ENCODE data around the gene KRT75. TPM values are rescaled to one million over a fixed set of nuclear protein-coding genes. Genes with fewer than 3 reads are reported as not detected.

KRT75 gene
- polyA plus RNA-seq, 1 donor from 2014 or later = not detected

DNA sequence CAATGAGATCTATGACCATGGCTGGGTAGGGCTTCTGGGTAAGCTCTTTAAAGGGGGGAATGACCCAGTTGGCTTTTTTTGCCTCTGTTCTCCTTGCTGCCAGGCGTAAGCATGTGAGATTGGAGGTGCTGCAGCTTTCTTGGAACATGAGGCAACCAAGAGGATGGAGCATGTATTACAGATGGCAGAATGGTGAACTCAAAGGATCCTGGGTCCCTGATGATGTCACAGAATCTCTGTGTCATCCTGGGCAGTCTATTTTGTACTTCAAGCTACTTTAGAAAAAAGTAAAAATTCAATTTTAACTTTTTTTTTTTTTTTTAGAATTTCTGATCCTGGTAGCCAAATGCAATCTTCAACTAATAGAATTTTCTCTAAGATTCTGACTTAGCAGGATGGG lies 36.0 kb downstream of the KRT75 start:
- H3K4me3 Mint-ChIP-seq = no peak overlapping the region
- H3K9me3 Mint-ChIP-seq = peaks cover 0 to 2% (median 0%) of the 10 kb centered on the region in 3 donors
- peaks cover 14% of the 10 kb centered on the region for H3K27me3 Mint-ChIP-seq
- H3K27ac Mint-ChIP-seq = no peak overlapping the region
- no peaks in the 10 kb centered on the region for H3K4me1 Mint-ChIP-seq
- no peaks in the 10 kb centered on the region for H3K36me3 Mint-ChIP-seq

DNA sequence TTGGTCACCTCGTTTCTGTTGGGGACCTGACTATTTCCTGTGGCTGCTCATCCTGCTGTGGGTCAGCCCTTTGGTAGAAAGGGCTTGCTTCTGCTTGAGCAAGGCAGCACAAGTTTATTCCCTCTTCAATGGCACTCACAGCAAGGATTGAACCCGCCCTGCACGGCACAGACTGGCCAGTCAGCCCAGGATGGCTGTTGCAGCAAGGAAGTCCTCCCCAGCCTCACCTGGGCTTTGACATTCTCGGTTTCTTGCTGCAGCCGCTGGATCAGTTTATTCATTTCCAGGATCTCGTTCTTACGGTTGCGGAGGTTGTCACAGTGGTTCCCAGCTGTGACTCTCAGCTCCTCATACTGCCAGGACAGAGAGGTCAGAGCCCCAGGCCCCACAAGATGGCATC lies 37.5 kb downstream of the KRT75 start:
- no peak overlapping the region for H3K27ac Mint-ChIP-seq
- no peaks in the 10 kb centered on the region for H3K4me1 Mint-ChIP-seq
- H3K27me3 Mint-ChIP-seq = peaks cover 15% of the 10 kb centered on the region
- no peak overlapping the region for H3K4me3 Mint-ChIP-seq
- H3K9me3 Mint-ChIP-seq = peaks cover 0 to 2% (median 0%) of the 10 kb centered on the region in 3 donors
- no peaks in the 10 kb centered on the region for H3K36me3 Mint-ChIP-seq

DNA sequence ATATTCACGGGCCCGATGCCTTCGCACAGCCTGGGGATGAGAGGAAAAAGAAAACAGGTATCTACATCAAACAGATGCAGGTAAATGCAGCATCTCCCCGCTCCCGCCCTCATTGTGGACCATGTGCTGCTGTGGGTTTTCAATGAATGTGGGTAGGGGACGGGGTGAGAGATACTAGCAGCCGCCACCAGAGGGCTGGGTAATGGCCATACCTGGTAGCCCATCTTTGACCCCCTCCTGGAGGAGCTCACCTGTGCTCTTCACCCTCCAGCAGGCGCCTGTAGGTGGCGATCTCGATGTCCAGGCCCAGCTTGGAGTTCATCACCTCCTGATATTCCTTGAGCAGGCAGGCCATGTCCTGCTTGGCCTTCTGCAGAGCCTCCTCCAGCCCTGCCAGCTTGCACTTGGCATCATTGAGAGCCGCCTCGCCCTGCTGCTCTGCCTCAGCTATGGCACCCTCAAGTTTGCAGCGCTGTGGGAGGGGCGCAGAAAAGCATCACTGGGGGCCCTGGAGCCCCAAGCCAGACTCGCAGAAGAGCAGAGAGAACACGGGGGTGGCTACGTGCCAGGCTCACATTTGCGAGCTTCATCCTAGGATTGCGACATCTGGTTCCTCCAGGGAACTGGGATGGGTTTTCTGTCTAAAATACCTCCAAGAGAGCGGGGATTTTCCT lies 38.3 kb downstream of the KRT75 start:
- Mint-ChIP-seq H3K9me3 (peaks cover 0 to 2% (median 0%) of the 10 kb centered on the region in 3 donors), H3K4me1 (no peaks in the 10 kb centered on the region), H3K4me3 (no peak overlapping the region), H3K27ac (peak overlapping the region in 1 of 3 donors; percentile 71), H3K36me3 (no peaks in the 10 kb centered on the region), H3K27me3 (peaks cover 15% of the 10 kb centered on the region)

DNA sequence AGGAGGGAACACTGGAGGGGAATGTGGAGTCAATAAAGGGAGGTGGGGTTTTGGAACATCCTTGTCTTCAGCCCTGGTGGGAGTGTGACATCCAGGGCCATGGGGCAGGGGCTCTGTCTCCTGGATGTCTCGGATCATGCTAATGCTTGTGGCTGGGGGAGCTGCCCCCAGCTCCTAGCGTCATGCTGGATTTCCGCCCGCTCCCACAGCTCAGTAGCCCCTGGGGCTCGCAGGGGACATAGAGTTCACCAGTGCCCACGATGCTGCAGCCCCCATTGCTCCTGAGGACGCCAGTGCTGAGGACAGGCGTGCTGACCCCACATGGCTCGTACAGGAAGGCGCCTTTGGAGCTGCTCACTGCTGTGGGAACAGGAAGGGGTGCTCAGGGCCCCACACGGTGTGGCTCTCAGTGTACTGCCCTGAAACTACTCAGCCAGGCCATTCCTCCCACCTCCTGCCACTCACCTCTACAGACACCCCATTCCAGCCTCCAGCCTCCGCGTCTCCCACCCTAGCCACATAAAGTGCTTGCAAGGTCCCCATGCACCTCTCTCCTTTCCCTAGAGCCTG lies 39.2 kb downstream of the KRT75 start:
- peaks cover 15% of the 10 kb centered on the region for H3K27me3 Mint-ChIP-seq
- H3K9me3 Mint-ChIP-seq = peaks cover 0 to 2% (median 0%) of the 10 kb centered on the region in 3 donors
- H3K4me3 Mint-ChIP-seq = no peak overlapping the region

DNA sequence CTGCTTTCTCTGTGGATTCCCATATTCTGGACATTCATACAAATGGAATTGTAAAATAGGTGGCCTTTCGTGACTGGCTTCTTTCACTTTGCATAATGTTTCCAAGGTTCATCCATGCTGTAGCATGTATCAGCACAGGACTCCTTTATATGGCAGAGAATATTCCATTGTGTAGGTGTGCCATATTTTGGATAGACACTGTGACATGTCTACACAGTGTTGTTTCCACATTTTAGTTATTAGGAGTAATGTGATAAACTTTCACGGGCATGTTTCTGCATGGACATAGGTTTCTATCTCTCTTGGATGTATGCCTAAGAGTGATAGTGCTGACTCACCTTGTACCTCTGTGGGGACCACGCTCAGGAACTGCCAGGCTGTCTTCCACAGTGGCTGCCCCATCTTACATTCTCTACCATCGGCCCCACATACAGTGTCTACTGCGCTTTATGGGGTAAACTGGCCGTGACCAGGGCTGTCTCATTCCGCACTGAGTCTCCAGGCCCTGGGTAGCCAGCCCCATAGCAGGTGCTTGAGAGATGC lies 41.6 kb downstream of the KRT75 start:
- H3K36me3 Mint-ChIP-seq = no peaks in the 10 kb centered on the region

More for the DNA sequence above, 39.2 kb downstream of the KRT75 start:
- no peak overlapping the region for H3K27ac Mint-ChIP-seq
- no peaks in the 10 kb centered on the region for H3K36me3 Mint-ChIP-seq
- H3K4me1 Mint-ChIP-seq = no peaks in the 10 kb centered on the region

DNA sequence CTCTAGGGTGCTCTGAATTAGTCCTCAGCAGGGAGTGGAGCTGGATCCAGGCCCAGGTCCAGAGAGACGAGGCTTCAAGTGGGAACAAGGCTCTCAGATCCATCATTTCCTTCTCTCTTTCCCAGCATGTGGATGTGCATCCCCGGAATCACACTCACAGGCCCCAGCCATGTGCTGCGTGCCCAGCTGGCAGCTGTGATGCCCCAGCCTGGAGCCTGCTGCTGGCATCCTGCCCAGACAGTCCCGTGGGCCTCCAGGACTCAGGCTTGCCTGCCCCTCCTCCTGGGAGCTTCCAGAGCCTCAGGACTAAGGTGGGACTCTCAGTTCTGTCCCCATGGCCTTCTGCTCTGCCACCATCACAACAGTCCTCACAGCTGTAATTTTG lies 42.6 kb downstream of the KRT75 start:
- peaks cover 11% of the 10 kb centered on the region for H3K27me3 Mint-ChIP-seq
- H3K4me1 Mint-ChIP-seq = no peaks in the 10 kb centered on the region
- no peaks in the 10 kb centered on the region for H3K36me3 Mint-ChIP-seq
- no peak overlapping the region for H3K27ac Mint-ChIP-seq
- H3K4me3 Mint-ChIP-seq = no peak overlapping the region
- H3K9me3 Mint-ChIP-seq = no peaks in the 10 kb centered on the region

More for the DNA sequence above, 41.6 kb downstream of the KRT75 start:
- Mint-ChIP-seq H3K27ac (no peak overlapping the region), H3K4me1 (no peaks in the 10 kb centered on the region), H3K4me3 (no peak overlapping the region), H3K9me3 (no peaks in the 10 kb centered on the region), H3K27me3 (peaks cover 11% of the 10 kb centered on the region)

DNA sequence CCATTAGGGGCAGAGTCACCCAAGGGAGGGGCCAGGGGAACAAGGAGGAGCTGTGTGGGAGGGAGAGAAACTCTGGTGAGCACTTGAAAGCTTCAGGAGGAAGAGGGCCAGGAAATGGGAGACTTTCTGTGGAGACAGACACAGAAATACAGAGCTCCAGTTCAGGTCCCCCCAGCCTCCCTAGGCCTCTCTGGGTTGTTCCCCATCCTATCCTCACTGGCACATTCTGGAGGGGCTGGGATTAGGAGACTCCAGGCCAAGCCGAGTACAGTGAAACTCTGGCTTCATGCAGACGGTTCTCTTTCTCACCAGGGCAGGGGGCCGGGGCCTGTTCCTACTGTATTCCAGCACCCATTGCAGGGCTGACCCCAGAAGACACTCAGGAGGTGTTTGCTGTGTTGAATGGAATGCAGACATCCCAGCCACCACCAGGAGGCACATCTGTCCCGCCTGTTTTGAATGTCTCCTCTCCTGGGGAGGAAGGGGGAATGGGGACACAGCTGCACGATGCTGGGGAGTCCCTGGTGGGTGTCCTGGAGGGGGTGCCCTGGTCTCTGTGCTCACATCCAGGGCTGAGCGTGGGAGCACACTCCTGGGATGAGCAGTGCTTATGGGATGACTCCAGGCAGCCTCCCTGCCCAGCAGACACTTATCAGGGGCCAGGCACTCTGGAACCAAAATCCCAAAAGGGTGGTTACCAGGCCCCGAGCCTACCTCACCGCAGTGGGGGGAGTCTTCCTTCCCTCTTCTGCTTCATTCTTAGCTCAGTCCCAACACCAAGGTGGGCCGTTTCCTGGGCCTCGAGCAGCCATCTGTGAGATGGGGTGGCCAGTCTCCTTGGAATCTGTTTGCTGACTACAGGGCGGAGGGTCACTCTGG lies 43.2 kb downstream of the KRT75 start:
- no peak overlapping the region for H3K4me3 Mint-ChIP-seq
- H3K27me3 Mint-ChIP-seq = peaks cover 10% of the 10 kb centered on the region
- no peaks in the 10 kb centered on the region for H3K9me3 Mint-ChIP-seq
- no peaks in the 10 kb centered on the region for H3K36me3 Mint-ChIP-seq
- H3K27ac Mint-ChIP-seq = no peak overlapping the region
- H3K4me1 Mint-ChIP-seq = no peaks in the 10 kb centered on the region

DNA sequence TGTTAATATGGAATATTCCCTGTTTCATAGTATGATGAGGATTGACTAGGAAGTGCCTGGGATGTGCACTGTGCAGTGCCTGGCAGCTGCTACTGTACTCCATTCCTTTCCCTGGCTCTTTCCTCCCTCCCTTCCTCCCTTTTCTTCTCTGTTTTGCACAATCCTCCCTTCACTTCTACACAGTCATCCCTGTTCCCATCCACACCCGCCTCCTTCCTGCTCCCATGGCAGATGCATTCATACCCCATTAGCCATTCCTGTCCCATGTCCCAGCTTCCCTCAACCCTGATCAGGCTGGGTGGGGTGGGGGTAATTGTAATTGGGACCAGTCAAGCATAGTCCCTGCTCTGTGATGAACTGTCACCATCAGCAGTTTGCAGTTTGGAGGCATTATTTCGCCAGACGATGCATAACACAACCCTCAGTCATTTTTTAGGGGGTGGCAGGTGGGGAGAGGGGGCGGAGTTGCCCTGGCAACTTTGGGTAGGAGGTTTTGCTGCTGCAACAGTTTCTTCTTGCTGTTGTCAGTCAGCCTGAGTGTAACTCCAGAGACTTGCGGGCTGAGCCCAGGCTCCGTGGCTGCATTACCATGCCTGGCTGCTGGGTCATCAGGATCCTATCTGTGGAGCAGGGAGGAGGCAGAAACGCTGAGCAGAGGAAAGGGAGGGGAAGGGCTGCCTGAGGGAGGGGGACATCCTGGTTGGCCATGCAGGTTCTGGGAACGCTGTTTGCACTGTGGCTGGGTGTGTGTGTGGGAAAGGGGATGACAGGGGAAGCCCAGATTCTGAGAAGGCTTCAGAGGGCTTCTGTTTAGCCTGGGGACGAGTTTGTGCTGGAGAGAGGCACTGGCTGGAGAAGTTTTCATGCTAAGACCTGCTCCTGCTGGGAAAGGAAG lies 44.6 kb downstream of the KRT75 start:
- H3K4me3 Mint-ChIP-seq = no peak overlapping the region
- H3K9me3 Mint-ChIP-seq = no peaks in the 10 kb centered on the region

DNA sequence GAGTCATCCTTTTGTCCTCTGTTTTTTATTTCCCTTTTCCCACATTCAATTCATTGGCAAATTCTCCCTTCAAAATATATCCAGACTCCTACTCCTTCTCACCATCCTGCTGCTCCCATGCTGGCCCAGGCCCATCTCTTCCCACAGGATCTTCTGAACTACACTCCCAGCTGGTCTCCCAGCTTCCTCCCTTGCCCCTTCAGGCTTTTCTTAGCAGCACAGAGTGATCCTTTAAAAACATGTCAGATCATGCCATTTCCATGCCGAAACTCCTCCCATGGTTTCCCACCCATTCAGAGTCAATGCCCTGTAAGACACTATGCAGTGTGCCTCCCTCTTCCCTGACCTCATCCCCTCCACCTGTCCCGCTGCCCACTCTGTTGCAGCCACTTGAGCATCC lies 46.3 kb downstream of the KRT75 start:
- Mint-ChIP-seq H3K36me3 (peaks cover 3% of the 10 kb centered on the region), H3K4me1 (peaks cover 0 to 3% (median 0%) of the 10 kb centered on the region in 3 donors), H3K4me3 (no peak overlapping the region), H3K27ac (no peak overlapping the region), H3K27me3 (peaks cover 2% of the 10 kb centered on the region), H3K9me3 (no peaks in the 10 kb centered on the region)

More for the DNA sequence above, 44.6 kb downstream of the KRT75 start:
- Mint-ChIP-seq H3K27me3 (peaks cover 4% of the 10 kb centered on the region), H3K27ac (no peak overlapping the region), H3K4me1 (no peaks in the 10 kb centered on the region), H3K36me3 (peaks cover 3% of the 10 kb centered on the region)

DNA sequence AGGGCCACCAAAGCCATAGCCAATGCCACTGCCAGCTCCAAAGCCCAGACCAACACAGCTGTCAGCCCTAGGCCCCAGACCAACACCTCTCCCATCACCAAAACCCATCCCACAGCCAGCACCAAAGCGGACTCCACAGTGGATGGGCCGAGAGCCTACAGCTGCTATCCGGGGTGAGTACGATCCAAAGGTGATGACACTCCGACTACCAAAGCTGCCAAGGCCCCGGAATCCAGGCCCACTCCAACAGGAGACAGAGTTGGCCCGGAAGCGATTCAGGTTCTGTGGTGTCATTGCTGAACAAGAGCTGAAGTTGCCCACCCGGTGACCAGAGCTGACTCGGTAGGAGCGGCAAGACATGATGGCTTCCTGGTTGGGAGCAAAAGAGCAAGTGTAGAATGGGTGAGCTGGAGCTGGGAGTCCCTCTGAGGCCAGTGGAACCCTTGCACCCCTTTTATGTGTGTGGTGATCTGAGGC lies 48.9 kb downstream of the KRT75 start, which contains the start of gene KRT84:
KRT84 (minus strand) TSS at position 427 of the 477 bp plus-strand sequence; CDS start at position 360, 67 bp downstream.
- peaks cover 3% of the 10 kb centered on the region for H3K36me3 Mint-ChIP-seq
- peak within 1 kb of the TSS in 1 of 3 donors; percentile 6 for H3K27ac Mint-ChIP-seq
- H3K9me3 Mint-ChIP-seq = no peaks in the 10 kb centered on the region
- H3K4me1 Mint-ChIP-seq = peaks cover 0 to 6% (median 0%) of the 10 kb centered on the region in 3 donors
- H3K4me3 Mint-ChIP-seq = no peak within 1 kb of the TSS
- H3K27me3 Mint-ChIP-seq = peaks cover 5% of the 10 kb centered on the region

DNA sequence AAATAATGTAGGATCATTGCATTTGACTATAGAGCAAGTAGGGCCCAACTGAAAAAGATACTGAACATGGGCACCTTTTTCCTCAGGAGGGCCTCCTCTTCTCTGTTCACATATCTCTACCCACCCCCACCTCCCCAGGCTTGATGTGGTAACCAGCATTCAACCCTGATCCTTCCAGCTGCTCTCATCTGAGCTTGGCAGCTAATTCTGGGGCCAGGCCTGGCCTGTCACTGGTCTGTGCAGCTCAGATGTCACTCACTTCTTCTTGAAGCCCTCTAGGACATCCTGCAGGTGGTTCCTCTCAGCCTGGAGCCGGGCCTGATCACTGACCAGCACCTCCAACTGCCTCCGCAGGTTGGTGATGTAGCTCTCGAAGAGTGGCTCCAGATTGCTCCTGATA lies 50.8 kb downstream of the KRT75 start:
- H3K4me1 Mint-ChIP-seq = peaks cover 0 to 6% (median 0%) of the 10 kb centered on the region in 3 donors
- H3K27ac Mint-ChIP-seq = peak overlapping the region in 1 of 3 donors; percentile 52
- H3K9me3 Mint-ChIP-seq = no peaks in the 10 kb centered on the region
- peaks cover 3% of the 10 kb centered on the region for H3K36me3 Mint-ChIP-seq
- no peak overlapping the region for H3K4me3 Mint-ChIP-seq
- peaks cover 10% of the 10 kb centered on the region for H3K27me3 Mint-ChIP-seq

DNA sequence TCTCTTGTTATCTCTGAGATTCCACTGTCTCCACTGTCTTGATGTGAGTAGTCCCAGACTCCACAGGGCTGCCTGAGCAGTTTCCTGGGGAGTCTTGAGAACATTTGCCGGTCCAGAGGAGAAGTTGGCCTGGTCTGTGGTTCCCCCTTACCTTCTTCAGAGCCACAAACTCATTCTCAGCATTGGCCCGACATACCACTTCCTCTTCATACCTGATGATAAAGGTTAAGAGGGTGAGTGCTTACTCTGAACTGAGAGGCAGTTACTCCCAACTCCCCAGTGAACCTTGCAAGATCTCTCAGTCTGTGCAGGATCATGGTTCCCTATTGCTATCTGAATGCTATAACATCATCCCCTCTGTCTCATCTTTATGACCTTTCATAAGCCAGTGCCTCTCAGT lies 51.3 kb downstream of the KRT75 start:
- Mint-ChIP-seq H3K36me3 (peaks cover 3% of the 10 kb centered on the region), H3K27me3 (peaks cover 10% of the 10 kb centered on the region), H3K9me3 (no peaks in the 10 kb centered on the region), H3K4me3 (no peak overlapping the region), H3K4me1 (peaks cover 0 to 6% (median 0%) of the 10 kb centered on the region in 3 donors), H3K27ac (no peak overlapping the region)

DNA sequence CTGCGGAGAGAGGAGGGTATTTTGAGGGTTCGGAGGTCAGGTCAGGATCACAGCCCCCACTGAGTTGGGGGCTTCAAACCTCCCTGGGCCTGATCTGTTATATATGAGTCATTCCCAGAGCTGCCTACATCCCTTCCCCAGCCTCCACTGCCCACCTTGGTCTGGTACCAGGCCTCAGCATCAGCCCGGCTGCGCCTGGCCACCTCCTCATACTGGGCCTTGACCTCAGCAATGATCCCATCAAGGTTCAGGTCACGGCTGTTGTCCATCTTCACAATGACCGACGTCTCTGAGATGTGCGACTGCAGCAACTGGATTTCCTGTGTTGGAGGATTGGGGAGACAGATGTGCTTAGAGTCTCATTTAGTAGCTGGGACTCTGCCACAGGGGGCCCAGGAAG lies 53.0 kb downstream of the KRT75 start:
- peaks cover 0 to 6% (median 0%) of the 10 kb centered on the region in 3 donors for H3K4me1 Mint-ChIP-seq
- H3K9me3 Mint-ChIP-seq = no peaks in the 10 kb centered on the region
- no peak overlapping the region for H3K4me3 Mint-ChIP-seq
- H3K36me3 Mint-ChIP-seq = peaks cover 3% of the 10 kb centered on the region
- H3K27ac Mint-ChIP-seq = no peak overlapping the region
- peaks cover 10% of the 10 kb centered on the region for H3K27me3 Mint-ChIP-seq

DNA sequence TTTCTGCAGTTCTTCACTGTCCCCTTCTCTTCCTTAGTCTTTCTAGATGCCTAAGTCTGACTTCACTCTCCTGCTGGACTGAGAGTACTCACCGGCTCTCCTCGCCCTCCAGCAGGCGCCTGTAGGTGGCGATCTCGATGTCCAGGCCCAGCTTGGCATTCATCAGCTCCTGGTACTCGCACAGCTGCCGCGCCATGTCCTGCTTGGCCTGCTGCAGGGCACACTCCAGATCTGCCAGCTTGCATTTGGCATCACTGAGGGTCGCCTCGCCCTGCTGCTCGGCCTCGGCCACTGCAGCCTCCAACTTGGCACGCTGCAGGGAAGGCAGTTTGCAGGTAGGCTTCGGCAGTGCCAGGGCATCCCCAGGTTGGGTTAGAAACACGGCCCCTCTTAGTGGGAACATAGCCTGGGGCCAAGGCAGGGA lies 53.9 kb downstream of the KRT75 start:
- Mint-ChIP-seq H3K4me1 (peaks cover 0 to 6% (median 0%) of the 10 kb centered on the region in 3 donors), H3K9me3 (no peaks in the 10 kb centered on the region), H3K27me3 (peaks cover 12% of the 10 kb centered on the region), H3K36me3 (no peaks in the 10 kb centered on the region), H3K27ac (no peak overlapping the region), H3K4me3 (no peak overlapping the region)
